ENCODE data around the gene ZNF48. TPM values are rescaled to one million over a fixed set of nuclear protein-coding genes. Genes with fewer than 3 reads are reported as not detected.

The ZNF48 gene
- total RNA-seq, 2 donors from 2014 or later, result 11.9 to 12.2 TPM

GRCh38 chr16:30407102-30407803 lies 12.0 kb downstream of the ZNF48 start, which contains the start of gene ZNF771:
Gene ZNF771 (plus strand): TSS chr16:30407606. CDS start chr16:30408054, 448 bp downstream.
- WGBS, result under 1% methylated on average over 46 of the region's 65 CpGs
- Histone ChIP-seq H3K9me3 (no peaks in the 10 kb centered on the region), H3K27ac (peak within 1 kb of the TSS; percentile 76 to 85), H3K27me3 (replicated peaks; ENCODE audit: insufficient read depth) (no peaks in the 10 kb centered on the region), H3K4me1 (replicated peaks) (peaks cover 2% of the 10 kb centered on the region), H3K4me3 (peak within 1 kb of the TSS; percentile 69 to 75), H3K36me3 (no peaks in the 10 kb centered on the region)
- DNase-seq (ENCODE audit: low spot score), result peak; percentile 92
- TF ChIP-seq POLR2A (IDR thresholded peaks at IDR 0.05) (peak; percentile 55), POLR2AphosphoS5 (IDR thresholded peaks at IDR 0.05) (peak; percentile 69), CTCF (IDR thresholded peaks at IDR 0.05) (peak in 1 of 4 experiments; percentile 24)
- intact Hi-C loops (cut with DNase I), result loop anchor here (10.0 kb wide), 1 partner anchor 312 kb away; the partner anchor contains the start of genes TBX6 and YPEL3

- WGBS, result 12% methylated on average over 17 of the region's 19 CpGs
- Histone ChIP-seq H3K9me3 (no peaks in the 10 kb centered on the region), H3K36me3 (no peaks in the 10 kb centered on the region), H3K4me3 (peak overlapping the region; percentile 69 to 75), H3K4me1 (replicated peaks) (peaks cover 2% of the 10 kb centered on the region), H3K27ac (peak overlapping the region; percentile 76 to 85), H3K27me3 (replicated peaks; ENCODE audit: insufficient read depth) (no peaks in the 10 kb centered on the region)
- intact Hi-C loops (cut with DNase I), result loop anchor here (10.0 kb wide), 1 partner anchor 313 kb away; the partner anchor contains the start of genes TBX6 and YPEL3
- no peak for DNase-seq (ENCODE audit: low spot score)
- TF ChIP-seq POLR2A (IDR thresholded peaks at IDR 0.05) (no peak), POLR2AphosphoS5 (IDR thresholded peaks at IDR 0.05) (no peak), CTCF (IDR thresholded peaks at IDR 0.05) (no peak)
These were observed 12.7 kb downstream of the ZNF48 start for GRCh38 chr16:30407804-30408534.

- intact Hi-C loops (cut with DNase I), result loop anchor here (10.0 kb wide), 1 partner anchor 315 kb away; the partner anchor contains the start of genes TBX6 and YPEL3
- DNase-seq (ENCODE audit: low spot score), result peak; percentile 84
- TF ChIP-seq POLR2AphosphoS5 (IDR thresholded peaks at IDR 0.05) (peak; percentile 71), POLR2A (IDR thresholded peaks at IDR 0.05) (no peak), CTCF (IDR thresholded peaks at IDR 0.05) (peak; percentile 83 to 93 (median 92))
- Histone ChIP-seq H3K4me1 (replicated peaks) (peaks cover 2% of the 10 kb centered on the region), H3K4me3 (no peak overlapping the region), H3K9me3 (no peaks in the 10 kb centered on the region), H3K27ac (no peak overlapping the region), H3K27me3 (replicated peaks; ENCODE audit: insufficient read depth) (no peaks in the 10 kb centered on the region), H3K36me3 (no peaks in the 10 kb centered on the region)
- 41% methylated on average over 15 of the region's 15 CpGs for WGBS
These were observed 14.2 kb downstream of the ZNF48 start for GRCh38 chr16:30409125-30410060.

GRCh38 chr16:30413112-30413806 lies 18.0 kb downstream of the ZNF48 start:
- no peak for DNase-seq (ENCODE audit: low spot score)
- no peak for TF ChIP-seq CTCF (IDR thresholded peaks at IDR 0.05)
- no peak for TF ChIP-seq POLR2A (IDR thresholded peaks at IDR 0.05)
- no peak for TF ChIP-seq POLR2AphosphoS5 (IDR thresholded peaks at IDR 0.05)
- Histone ChIP-seq H3K9me3 (no peaks in the 10 kb centered on the region), H3K27me3 (replicated peaks; ENCODE audit: insufficient read depth) (no peaks in the 10 kb centered on the region), H3K4me3 (no peak overlapping the region), H3K4me1 (replicated peaks) (no peaks in the 10 kb centered on the region), H3K27ac (no peak overlapping the region), H3K36me3 (no peaks in the 10 kb centered on the region)
- 86% methylated on average over 6 of the region's 6 CpGs for WGBS
- intact Hi-C loops (cut with DNase I), result no loop called here

Measured in prostate gland (tissue), 2 donors.